PFSK-1 (cell line): Measurements from ENCODE around the gene RHCG.

Experiments
- FOXP2 ChIP-seq: optimal IDR thresholded peaks from 2 replicates; pipeline ENCODE3; 2011; ENCODE audit warnings: borderline replicate concordance, control low read depth, inconsistent platforms; ENCODE audit not compliant: insufficient read depth; ENCODE audit errors: extremely low read length, extremely low read depth
- POLR2AphosphoS5 ChIP-seq: IDR thresholded peaks from 2 replicates; pipeline ENCODE4 v1.6.1; 2012; ENCODE audit warnings: low read depth, mild to moderate bottlenecking, control low read depth, low read length, moderate library complexity
- SIN3A ChIP-seq: IDR thresholded peaks from 2 replicates; pipeline ENCODE4 v1.6.1; 2012; ENCODE audit warnings: mild to moderate bottlenecking, low read length, moderate library complexity, borderline replicate concordance; ENCODE audit not compliant: insufficient read depth
- TAF1 ChIP-seq: IDR thresholded peaks from 2 replicates; pipeline ENCODE4 v1.6.1; 2012; ENCODE audit warnings: low read length, control low read depth, borderline replicate concordance; ENCODE audit not compliant: insufficient read depth
- TF ChIP-seq, protein P1 (sequence below), 2 experiments: IDR thresholded peaks; 2 replicates each; pipeline versions ENCODE4 v1.6.1 to v1.8.0; 2011 to 2012; ENCODE audit warnings: low read depth in 2 of 2, low read length in 2 of 2, control low read depth in 1 of 2, inconsistent platforms in 1 of 2, mild to moderate bottlenecking in 1 of 2, moderate library complexity in 1 of 2; ENCODE audit not compliant: insufficient read depth in 1 of 2

The RHCG gene

DNA sequence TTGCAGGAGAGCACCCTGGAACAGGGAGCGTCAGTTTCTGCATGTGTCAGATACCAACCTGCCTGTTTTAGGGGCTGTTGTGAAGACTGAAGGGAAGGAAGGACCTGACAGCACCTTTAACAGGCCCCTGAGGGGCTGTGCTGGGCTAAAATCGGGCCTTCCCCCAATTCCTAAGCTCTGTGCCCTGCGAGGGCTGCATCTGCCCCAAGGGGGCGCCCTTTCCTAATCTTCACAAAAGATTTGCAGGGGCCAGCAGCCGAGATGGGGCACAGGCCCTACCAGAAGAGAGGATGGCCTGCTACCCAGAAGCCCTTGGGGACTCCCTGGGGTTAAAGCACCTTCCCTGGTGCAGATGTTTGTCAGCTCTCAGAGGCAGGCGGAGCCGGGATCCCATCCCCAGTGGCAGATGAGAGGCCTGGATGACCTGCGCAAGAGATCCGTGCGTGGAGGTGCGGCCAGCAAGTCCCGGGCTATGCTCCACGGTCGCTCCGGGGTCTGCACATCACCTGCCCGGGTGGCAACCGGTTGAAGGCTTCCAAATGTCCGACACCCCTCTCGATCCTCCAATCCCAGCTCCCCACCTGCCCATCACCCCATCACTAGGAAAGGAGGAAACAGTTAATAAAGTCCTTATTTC is 53.6 kb downstream of the RHCG start:
- no peak for TF ChIP-seq FOXP2
- no peak for TF ChIP-seq POLR2AphosphoS5
- TF ChIP-seq TAF1, result no peak
- TF ChIP-seq, protein P1, sequence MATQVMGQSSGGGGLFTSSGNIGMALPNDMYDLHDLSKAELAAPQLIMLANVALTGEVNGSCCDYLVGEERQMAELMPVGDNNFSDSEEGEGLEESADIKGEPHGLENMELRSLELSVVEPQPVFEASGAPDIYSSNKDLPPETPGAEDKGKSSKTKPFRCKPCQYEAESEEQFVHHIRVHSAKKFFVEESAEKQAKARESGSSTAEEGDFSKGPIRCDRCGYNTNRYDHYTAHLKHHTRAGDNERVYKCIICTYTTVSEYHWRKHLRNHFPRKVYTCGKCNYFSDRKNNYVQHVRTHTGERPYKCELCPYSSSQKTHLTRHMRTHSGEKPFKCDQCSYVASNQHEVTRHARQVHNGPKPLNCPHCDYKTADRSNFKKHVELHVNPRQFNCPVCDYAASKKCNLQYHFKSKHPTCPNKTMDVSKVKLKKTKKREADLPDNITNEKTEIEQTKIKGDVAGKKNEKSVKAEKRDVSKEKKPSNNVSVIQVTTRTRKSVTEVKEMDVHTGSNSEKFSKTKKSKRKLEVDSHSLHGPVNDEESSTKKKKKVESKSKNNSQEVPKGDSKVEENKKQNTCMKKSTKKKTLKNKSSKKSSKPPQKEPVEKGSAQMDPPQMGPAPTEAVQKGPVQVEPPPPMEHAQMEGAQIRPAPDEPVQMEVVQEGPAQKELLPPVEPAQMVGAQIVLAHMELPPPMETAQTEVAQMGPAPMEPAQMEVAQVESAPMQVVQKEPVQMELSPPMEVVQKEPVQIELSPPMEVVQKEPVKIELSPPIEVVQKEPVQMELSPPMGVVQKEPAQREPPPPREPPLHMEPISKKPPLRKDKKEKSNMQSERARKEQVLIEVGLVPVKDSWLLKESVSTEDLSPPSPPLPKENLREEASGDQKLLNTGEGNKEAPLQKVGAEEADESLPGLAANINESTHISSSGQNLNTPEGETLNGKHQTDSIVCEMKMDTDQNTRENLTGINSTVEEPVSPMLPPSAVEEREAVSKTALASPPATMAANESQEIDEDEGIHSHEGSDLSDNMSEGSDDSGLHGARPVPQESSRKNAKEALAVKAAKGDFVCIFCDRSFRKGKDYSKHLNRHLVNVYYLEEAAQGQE (IDR thresholded peaks at IDR 0.05; ENCODE audit: insufficient read depth in 1 of 2, low read depth in 2 of 2, low read length in 2 of 2), result no peak
- no peak for TF ChIP-seq SIN3A

DNA sequence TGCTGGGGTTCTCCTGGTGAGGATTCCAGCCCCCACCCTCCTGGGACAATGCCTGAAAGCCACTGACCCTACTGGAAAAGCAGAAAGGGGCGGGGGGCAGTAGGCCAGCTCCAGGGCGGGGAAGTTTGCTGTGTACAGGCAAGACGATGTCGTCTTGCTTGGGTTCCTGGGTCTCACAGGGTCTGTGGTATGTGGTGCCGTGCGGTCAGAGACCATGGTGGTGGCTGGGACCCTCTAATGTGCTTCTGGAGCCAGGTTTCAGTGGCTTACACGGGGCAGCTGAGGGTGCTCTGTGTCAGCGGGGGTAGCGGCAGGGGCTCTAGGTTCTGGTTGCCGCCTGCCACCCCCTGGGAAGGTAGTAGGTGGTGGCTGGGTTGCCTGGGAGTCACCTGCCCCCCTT is 54.2 kb downstream of the RHCG start:
- TF ChIP-seq TAF1 (no peak), FOXP2 (no peak), POLR2AphosphoS5 (no peak), SIN3A (no peak)
- TF ChIP-seq, protein P1 (IDR thresholded peaks at IDR 0.05; ENCODE audit: insufficient read depth in 1 of 2, low read depth in 2 of 2, low read length in 2 of 2), result no peak

DNA sequence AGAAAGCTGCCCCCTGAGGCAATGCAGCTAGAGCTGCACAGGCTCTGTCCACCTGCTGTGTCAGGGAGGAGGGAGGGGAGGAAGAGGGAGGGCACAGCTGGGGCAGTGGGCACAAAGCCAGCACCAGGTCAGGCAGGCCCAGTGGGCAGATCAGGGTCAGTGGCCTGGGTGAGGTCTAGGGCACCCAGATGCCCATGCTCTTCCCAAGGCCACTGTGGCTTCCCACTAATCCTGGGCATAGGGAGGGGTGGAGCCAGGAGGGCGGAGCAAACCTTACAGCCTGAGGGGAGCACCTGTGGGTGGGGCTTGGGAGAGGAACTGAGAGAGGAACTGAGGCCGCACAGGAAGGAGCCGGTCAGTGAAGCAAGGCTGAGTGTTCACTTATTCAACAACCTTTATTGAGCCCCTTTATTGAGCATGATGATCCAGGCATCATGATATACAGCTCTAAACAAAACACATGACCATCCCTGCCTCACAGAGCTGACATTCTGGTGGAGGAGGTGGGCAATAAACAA is 55.0 kb downstream of the RHCG start:
- no peak for TF ChIP-seq FOXP2
- no peak for TF ChIP-seq SIN3A
- TF ChIP-seq, protein P1 (IDR thresholded peaks at IDR 0.05; ENCODE audit: insufficient read depth in 1 of 2, low read depth in 2 of 2, low read length in 2 of 2), result no peak
- TF ChIP-seq TAF1, result no peak
- no peak for TF ChIP-seq POLR2AphosphoS5

DNA sequence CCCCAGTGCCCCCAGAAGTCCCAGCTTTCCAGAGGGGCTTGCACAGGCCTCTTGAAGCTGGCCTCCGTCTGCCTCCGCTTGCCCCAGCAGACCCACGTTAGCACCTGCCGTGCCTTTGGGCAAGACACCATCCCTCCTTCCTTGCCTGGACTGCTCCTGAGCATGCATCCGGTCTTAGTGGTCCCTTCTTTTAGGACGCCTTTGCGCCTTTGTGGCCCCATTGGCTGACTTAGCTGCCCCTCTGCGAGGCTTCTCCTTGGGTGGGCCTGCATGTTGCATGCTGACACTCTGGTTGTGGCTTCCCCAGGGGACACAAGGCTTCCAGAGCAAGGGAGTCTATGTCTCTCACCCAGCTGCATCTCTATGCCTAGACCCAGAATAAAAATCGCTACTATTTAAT is 56.6 kb downstream of the RHCG start:
- no peak for TF ChIP-seq TAF1
- no peak for TF ChIP-seq POLR2AphosphoS5
- no peak for TF ChIP-seq SIN3A
- no peak for TF ChIP-seq FOXP2
- TF ChIP-seq, protein P1 (IDR thresholded peaks at IDR 0.05; ENCODE audit: insufficient read depth in 1 of 2, low read depth in 2 of 2, low read length in 2 of 2), result no peak
